ENCODE measurements around the gene SIRPD. TPM values are rescaled to one million over a fixed set of nuclear protein-coding genes. Genes with fewer than 3 reads are reported as not detected.

Gene SIRPD
- total RNA-seq, 2 experiments from 2014 or later: not detected

- H3K79me2 ChIP-seq (ENCODE audit: insufficient read depth, low read depth, low read length): no peaks in the 10 kb centered on the region
- no peak overlapping the region for H3K4me3 ChIP-seq (ENCODE audit: low read depth, low read length, poor library complexity, severe bottlenecking)
- no peaks in the 10 kb centered on the region for H3K9me2 ChIP-seq (ENCODE audit: insufficient read depth, low read length)
- H3K4me2 ChIP-seq (ENCODE audit: low read length): peak overlapping the region; percentile 42
- no peaks in the 10 kb centered on the region for H3K36me3 ChIP-seq (ENCODE audit: insufficient read depth, low read length)
- no peaks in the 10 kb centered on the region for H3K9me3 ChIP-seq (ENCODE audit: low read length)
- intact Hi-C loops (cut with micrococcal nuclease; ENCODE audit: unreplicated experiment): loop anchor here (2.0 kb wide), 1 partner anchor 88 kb away; no protein-coding TSS in a partner anchor
- no peak for DNase-seq (ENCODE audit: low spot score)
- no TSS peak for BruUV-seq (replicated peaks)
- POLR2A ChIA-PET: interaction anchor here (1.2 kb wide), 1 partner anchor 28 kb away, joined by 4 read pairs; no protein-coding TSS in a partner anchor
- TF ChIP-seq EZH2phosphoT487 (IDR thresholded peaks at IDR 0.05; ENCODE audit: borderline replicate concordance, low read depth, low read length) (no peak), CTCF (conservative IDR thresholded peaks at IDR 0.05; ENCODE audit: low read length) (no peak)
- H2AFZ ChIP-seq (ENCODE audit: low read length): no peak overlapping the region
- H3K4me1 ChIP-seq (ENCODE audit: insufficient read depth, low read length, poor library complexity, severe bottlenecking): peaks cover 7% of the 10 kb centered on the region
- H4K20me1 ChIP-seq (ENCODE audit: insufficient read depth, low read length): no peaks in the 10 kb centered on the region
- CTCF ChIA-PET (ENCODE audit: unreplicated experiment): no interaction called here
- H3K27ac ChIP-seq (ENCODE audit: low read depth, low read length, poor library complexity, severe bottlenecking): no peak overlapping the region
These were observed 20.4 kb downstream of the SIRPD start for GRCh38 chr20:1536893-1537730.

- Histone ChIP-seq H3K4me3 (ENCODE audit: low read depth, low read length, poor library complexity, severe bottlenecking) (no peak overlapping the region), H3K79me2 (ENCODE audit: insufficient read depth, low read depth, low read length) (no peaks in the 10 kb centered on the region), H2AFZ (ENCODE audit: low read length) (no peak overlapping the region), H3K4me1 (ENCODE audit: insufficient read depth, low read length, poor library complexity, severe bottlenecking) (peaks cover 7% of the 10 kb centered on the region), H3K4me2 (ENCODE audit: low read length) (peak overlapping the region; percentile 10; the same call in 1 of the 2 replicates), H3K27ac (ENCODE audit: low read depth, low read length, poor library complexity, severe bottlenecking) (no peak overlapping the region), H3K36me3 (ENCODE audit: insufficient read depth, low read length) (no peaks in the 10 kb centered on the region), H3K9me2 (ENCODE audit: insufficient read depth, low read length) (no peaks in the 10 kb centered on the region), H4K20me1 (ENCODE audit: insufficient read depth, low read length) (no peaks in the 10 kb centered on the region), H3K9me3 (ENCODE audit: low read length) (no peaks in the 10 kb centered on the region)
- intact Hi-C loops (cut with micrococcal nuclease; ENCODE audit: unreplicated experiment): loop anchor here (2.0 kb wide), 1 partner anchor 89 kb away; no protein-coding TSS in a partner anchor
- no TSS peak for BruUV-seq (replicated peaks)
- peak; percentile 58 for DNase-seq (ENCODE audit: low spot score)
- ChIA-PET CTCF (ENCODE audit: unreplicated experiment) (no interaction called here), POLR2A (no interaction called here)
- TF ChIP-seq CTCF (conservative IDR thresholded peaks at IDR 0.05; ENCODE audit: low read length) (no peak), EZH2phosphoT487 (IDR thresholded peaks at IDR 0.05; ENCODE audit: borderline replicate concordance, low read depth, low read length) (no peak)
These were observed 21.9 kb downstream of the SIRPD start for GRCh38 chr20:1535420-1536175.
